Eye (tissue), 1 donor: ENCODE data around the gene CDH15.

Experiments used
- DNase-seq: peaks from one replicate; pipeline ENCODE4 v3.0.0-alpha.2; 2015

The CDH15 gene

GRCh38 chr16:89201439-89202377 is 30.2 kb downstream of the CDH15 start:
- DNase-seq = peak; percentile 88

- no peak for DNase-seq
Measured at GRCh38 chr16:89202422-89203215, 31.1 kb downstream of the CDH15 start.

GRCh38 chr16:89207993-89208392 is 36.4 kb downstream of the CDH15 start:
- no peak for DNase-seq

GRCh38 chr16:89209522-89210044 is 38.0 kb downstream of the CDH15 start:
- DNase-seq = no peak

- DNase-seq = no peak
Measured at GRCh38 chr16:89210165-89210903, 38.8 kb downstream of the CDH15 start.

GRCh38 chr16:89210904-89211515 is 39.5 kb downstream of the CDH15 start:
- no peak for DNase-seq

GRCh38 chr16:89216315-89217137 is 45.0 kb downstream of the CDH15 start:
- peak; percentile 94 for DNase-seq

GRCh38 chr16:89217138-89217387 is 45.5 kb downstream of the CDH15 start:
- no peak for DNase-seq

- DNase-seq = peak; percentile 93
Measured at GRCh38 chr16:89217388-89218191, 46.0 kb downstream of the CDH15 start, which contains the start of gene ZNF778. ZNF778 (plus strand) TSS chr16:89217703; CDS start chr16:89221128, 3,425 bp downstream.

GRCh38 chr16:89219365-89219764 is 47.8 kb downstream of the CDH15 start:
- DNase-seq = no peak

GRCh38 chr16:89221604-89222003 is 50.1 kb downstream of the CDH15 start:
- no peak for DNase-seq

GRCh38 chr16:89222931-89223330 is 51.4 kb downstream of the CDH15 start:
- DNase-seq = no peak

GRCh38 chr16:89224665-89225064 is 53.1 kb downstream of the CDH15 start:
- no peak for DNase-seq

- peak; percentile 35 for DNase-seq
Measured at GRCh38 chr16:89230255-89230654, 58.7 kb downstream of the CDH15 start.

- no peak for DNase-seq
Measured at GRCh38 chr16:89232107-89232506, 60.6 kb downstream of the CDH15 start.

GRCh38 chr16:89233678-89234490 is 62.3 kb downstream of the CDH15 start:
- no peak for DNase-seq

- DNase-seq = no peak
Measured at GRCh38 chr16:89237733-89238132, 66.2 kb downstream of the CDH15 start.

- DNase-seq = peak; percentile 91
Measured at GRCh38 chr16:89241187-89242007, 69.8 kb downstream of the CDH15 start.

- no peak for DNase-seq
Measured at GRCh38 chr16:89242795-89243200, 71.2 kb downstream of the CDH15 start.
